SK-N-SH (cell line): ENCODE results near the gene HBP1. TPM values are rescaled to one million over a fixed set of nuclear protein-coding genes. Genes with fewer than 3 reads are reported as not detected.

Experiments used
- CTCF ChIA-PET: fragments of 300-600, 350-600 bp; formaldehyde crosslinking; extraction: SDS; loops from one replicate; lab custom pipeline; 2021; lab: Yijun Ruan, JAX
- POLR2A ChIA-PET: fragments of 350-600 bp; sonication (Branson Sonifier 250); formaldehyde crosslinking; extraction: SDS; loops from one replicate; lab custom pipeline; 2020; ENCODE audit warnings: antibody characterized with exemption, inconsistent platforms; lab: Yijun Ruan, JAX
- DNase-seq: peaks from one replicate; pipeline ENCODE4 v3.0.0; 2012
- H2AFZ ChIP-seq: fragments of 200-600 bp; sonication (generic); 2 replicates; pipeline ENCODE4 v1.8.1; 2016; ENCODE audit warnings: antibody characterized with exemption, mild to moderate bottlenecking, low read depth
- H3F3A ChIP-seq: fragments of 200-600 bp; sonication (generic); replicated peaks from 2 replicates; pipeline ENCODE3; 2016; ENCODE audit warnings: antibody characterized with exemption, mild to moderate bottlenecking; ENCODE audit not compliant: insufficient read depth
- H3K27ac ChIP-seq, 2 experiments: fragments of 200-500 bp in 1 of 2; fragments of 200-600 bp in 1 of 2; sonication (Bioruptor generic) in 1 of 2; sonication (generic), shearing (Covaris generic) in 1 of 2; 2 replicates each; pipeline versions ENCODE4 v1.5.1 to v1.6.1; 2014 to 2016; ENCODE audit warnings: low read depth in 2 of 2, inconsistent platforms in 1 of 2, low read length in 1 of 2, mild to moderate bottlenecking in 1 of 2, mixed read lengths in 1 of 2
- H3K27me3 ChIP-seq: fragments of 200-600 bp; sonication (generic), shearing (Covaris generic); 2 replicates; pipeline ENCODE4 v1.6.1; 2016; ENCODE audit warnings: mixed run types; ENCODE audit not compliant: insufficient read depth
- H3K36me3 ChIP-seq, 2 experiments: fragments of 200-500 bp in 1 of 2; fragments of 200-600 bp in 1 of 2; sonication (Bioruptor generic) in 1 of 2; sonication (generic) in 1 of 2; replicated peaks in 1 of 2; 2 replicates each; pipeline versions ENCODE3 to v1.5.1; 2014 to 2016; ENCODE audit warnings: low read length in 1 of 2, mild to moderate bottlenecking in 1 of 2; ENCODE audit not compliant: insufficient read depth in 2 of 2, control insufficient read depth in 1 of 2
- H3K4me1 ChIP-seq, 2 experiments: fragments of 200-500 bp in 1 of 2; fragments of 200-600 bp in 1 of 2; sonication (Bioruptor generic) in 1 of 2; sonication (generic), shearing (Covaris generic) in 1 of 2; 2 replicates each; pipeline versions ENCODE4 v1.5.1 to v1.6.1; 2014 to 2016; ENCODE audit warnings: low read depth in 1 of 2, low read length in 1 of 2, mixed run types in 1 of 2; ENCODE audit not compliant: insufficient read depth in 2 of 2, control insufficient read depth in 1 of 2
- H3K4me2 ChIP-seq: fragments of 200-600 bp; sonication (generic), shearing (Covaris generic); 2 replicates; pipeline ENCODE4 v1.6.1; 2017; ENCODE audit warnings: mixed run types
- H3K4me3 ChIP-seq, 2 experiments: fragments of 200-500 bp in 1 of 2; fragments of 200-600 bp in 1 of 2; sonication (Bioruptor generic) in 1 of 2; sonication (generic), shearing (Covaris generic) in 1 of 2; 2 replicates each; pipeline versions ENCODE4 v1.5.1 to v1.8.1; 2014 to 2016; ENCODE audit warnings: low read depth in 2 of 2, inconsistent platforms in 1 of 2, low read length in 1 of 2, mild to moderate bottlenecking in 1 of 2, mixed read lengths in 1 of 2, moderate library complexity in 1 of 2
- H3K79me2 ChIP-seq: fragments of 200-600 bp; sonication (generic); 2 replicates; pipeline ENCODE4 v1.8.1; 2017; ENCODE audit warnings: mild to moderate bottlenecking; ENCODE audit not compliant: insufficient read depth
- H3K9ac ChIP-seq: fragments of 200-600 bp; sonication (generic); 2 replicates; pipeline ENCODE4 v1.6.1; 2017; ENCODE audit warnings: mixed run types
- H3K9me2 ChIP-seq: fragments of 200-600 bp; sonication (generic); 2 replicates; pipeline ENCODE4 v1.6.1; 2017; ENCODE audit warnings: mixed run types
- H3K9me3 ChIP-seq: fragments of 200-600 bp; sonication (generic); 2 replicates; pipeline ENCODE4 v1.6.1; 2017; ENCODE audit warnings: mixed run types, mild to moderate bottlenecking, moderate library complexity
- H4K20me1 ChIP-seq: fragments of 200-600 bp; sonication (generic); 2 replicates; pipeline ENCODE4 v1.6.1; 2017; ENCODE audit warnings: mild to moderate bottlenecking, mixed run types; ENCODE audit not compliant: insufficient read depth
- CHD2 ChIP-seq: fragments of 150-350 bp; IDR thresholded peaks from 2 replicates; pipeline ENCODE4 v1.6.1; 2018; ENCODE audit warnings: low read length; ENCODE audit not compliant: partially characterized antibody
- CTCF ChIP-seq: fragments of 200-600 bp; sonication (generic); IDR thresholded peaks from 2 replicates; pipeline ENCODE4 v1.6.1; 2017; ENCODE audit warnings: antibody characterized with exemption, mild to moderate bottlenecking, moderate library complexity
- ELF1 ChIP-seq: IDR thresholded peaks from 2 replicates; pipeline ENCODE4 v1.4.0; 2012
- EP300 ChIP-seq, 2 experiments: IDR thresholded peaks; 2 replicates each; pipeline versions ENCODE4 v1.4.0 to v1.6.1; 2012; ENCODE audit warnings: borderline replicate concordance in 1 of 2, low read depth in 1 of 2, low read length in 1 of 2
- EZH2phosphoT487 ChIP-seq: fragments of 200-600 bp; sonication (generic); IDR thresholded peaks from 2 replicates; pipeline ENCODE4 v1.6.1; 2017; ENCODE audit warnings: low read depth, mixed run types, mild to moderate bottlenecking, antibody characterized with exemption, moderate library complexity, borderline replicate concordance
- FOSL2 ChIP-seq: IDR thresholded peaks from 2 replicates; pipeline ENCODE4 v1.4.0; 2012; ENCODE audit warnings: low read depth, mild to moderate bottlenecking, moderate library complexity, borderline replicate concordance
- FOXJ3 ChIP-seq: sonication (generic); formaldehyde crosslinking; IDR thresholded peaks from 2 replicates; pipeline ENCODE4 v1.5.1; 2020; ENCODE audit warnings: mild to moderate bottlenecking, missing genetic modification reagents
- FOXM1 ChIP-seq: IDR thresholded peaks from 2 replicates; pipeline ENCODE4 v1.4.0; 2012; ENCODE audit warnings: low read depth, mild to moderate bottlenecking
- MAX ChIP-seq: IDR thresholded peaks from 2 replicates; pipeline ENCODE4 v1.4.0; 2012; ENCODE audit warnings: low read depth
- MEF2A ChIP-seq: IDR thresholded peaks from 2 replicates; pipeline ENCODE4 v1.4.0; 2012; ENCODE audit warnings: low read depth, borderline replicate concordance
- MXI1 ChIP-seq: IDR thresholded peaks from 2 replicates; pipeline ENCODE4 v1.6.1; 2012; ENCODE audit warnings: mild to moderate bottlenecking, low read depth, low read length, improper control_type of control experiment
- NRF1 ChIP-seq: IDR thresholded peaks from 2 replicates; pipeline ENCODE4 v1.6.1; 2012; ENCODE audit warnings: low read depth, mild to moderate bottlenecking, low read length
- PBX3 ChIP-seq: IDR thresholded peaks from 2 replicates; pipeline ENCODE4; 2012
- RAD21 ChIP-seq: IDR thresholded peaks from 2 replicates; pipeline ENCODE4 v1.6.1; 2012; ENCODE audit warnings: mild to moderate bottlenecking, low read length
- SIN3A ChIP-seq: IDR thresholded peaks from 2 replicates; pipeline ENCODE4 v1.6.1; 2012; ENCODE audit warnings: low read depth, mild to moderate bottlenecking, low read length, moderate library complexity, borderline replicate concordance
- TAF1 ChIP-seq: IDR thresholded peaks from 2 replicates; pipeline ENCODE4 v1.6.1; 2012; ENCODE audit warnings: low read depth, mild to moderate bottlenecking, low read length, moderate library complexity, borderline replicate concordance
- TCF12 ChIP-seq: IDR thresholded peaks from 2 replicates; pipeline ENCODE4 v1.4.0; 2012
- TEAD4 ChIP-seq: IDR thresholded peaks from 2 replicates; pipeline ENCODE4 v1.4.0; 2012; ENCODE audit warnings: mild to moderate bottlenecking, borderline replicate concordance; ENCODE audit not compliant: insufficient read depth
- USF1 ChIP-seq: IDR thresholded peaks from 2 replicates; pipeline ENCODE4 v1.4.0; 2012; ENCODE audit warnings: low read depth, borderline replicate concordance
- YY1 ChIP-seq: IDR thresholded peaks from 2 replicates; pipeline ENCODE4 v1.4.0; 2012; ENCODE audit warnings: low read depth, mild to moderate bottlenecking
- WGBS: methylation state at CpG from one replicate; pipeline ENCODE4 v1.1.6; 2017; ENCODE audit warnings: low lambda C conversion rate; 5-methylcytosine and 5-hydroxymethylcytosine counted together
- polyA plus RNA-seq, 3 experiments: library from polyadenylated mRNA; depleted of rRNA; stranded (reverse); fragments of >200 nt; gene quantifications; 2 replicates each; pipeline ENCODE4 v1.2.3, GENCODE V29; 2012
- TF ChIP-seq, protein P1 (sequence below): fragments of 150-350 bp; IDR thresholded peaks from 2 replicates; pipeline ENCODE4 v1.6.1; 2017; ENCODE audit warnings: antibody characterized with exemption, low read length, low read depth, borderline replicate concordance

Gene HBP1
- polyA plus RNA-seq, 1 of the 3 experiments (the other 2 are of a cell fraction): 27.2 TPM

GRCh38 chr7:107165341-107165740 lies 3.5 kb upstream of the HBP1 start:
- Histone ChIP-seq H2AFZ (no peak overlapping the region), H4K20me1 (peaks cover 6% of the 10 kb centered on the region), H3K27me3 (no peaks in the 10 kb centered on the region), H3F3A (peaks cover 18% of the 10 kb centered on the region), H3K36me3 (peaks cover 3 to 10% of the 10 kb centered on the region in 2 experiments), H3K9me2 (no peaks in the 10 kb centered on the region), H3K9ac (no peak overlapping the region), H3K79me2 (peaks cover 6% of the 10 kb centered on the region), H3K4me3 (no peak overlapping the region), H3K27ac (no peak overlapping the region)
- 81% methylated on average over 3 of the region's 3 CpGs for WGBS
- DNase-seq: no peak
- TF ChIP-seq FOXJ3 (CRISPR knock-in tag) (no peak), SIN3A (no peak), MEF2A (no peak), FOSL2 (no peak), CHD2 (no peak), ELF1 (no peak), EZH2phosphoT487 (no peak), FOXM1 (no peak), EP300 (IDR thresholded peaks at IDR 0.05; ENCODE audit: borderline replicate concordance in 1 of 2, low read depth in 1 of 2, low read length in 1 of 2) (no peak), NRF1 (no peak), RAD21 (no peak), YY1 (no peak), USF1 (no peak)
- TF ChIP-seq, all 33 proteins: peak for 0
- H3K9me3 ChIP-seq: no peaks in the 10 kb centered on the region
- H3K4me2 ChIP-seq: no peak overlapping the region
- ChIA-PET POLR2A (no interaction called here), CTCF (interaction anchor here (0.7 to 5.0 kb wide), 7 partner anchors 15 to 989 kb away, joined by 3 to 62 read pairs (median 4); partner anchors contain the start of gene CCDC71L)
- H3K4me1 ChIP-seq: peaks cover 7 to 9% of the 10 kb centered on the region in 2 experiments; a peak in 3 of 4 replicates

GRCh38 chr7:107166736-107167426 lies 1.9 kb upstream of the HBP1 start:
- ChIA-PET CTCF (interaction anchor here (0.9 to 6.3 kb wide), 10 partner anchors 10 to 712 kb away, joined by 3 to 77 read pairs (median 5); no protein-coding TSS in a partner anchor), POLR2A (interaction anchor here (0.6 to 3.2 kb wide), 2 partner anchors 518 to 576 kb away, joined by 4 to 19 read pairs; partner anchors contain the start of gene CBLL1)
- no peak for DNase-seq
- Histone ChIP-seq H3K4me2 (peak overlapping the region; percentile 97), H3K36me3 (peaks cover 0 to 6% of the 10 kb centered on the region in 2 experiments), H3K27me3 (no peaks in the 10 kb centered on the region), H4K20me1 (peaks cover 19% of the 10 kb centered on the region), H3K4me3 (peak overlapping the region; percentile 76 to 77), H3K79me2 (peaks cover 20% of the 10 kb centered on the region), H3K9me2 (no peaks in the 10 kb centered on the region), H3K4me1 (peaks cover 7 to 13% of the 10 kb centered on the region in 2 experiments; a peak in 3 of 4 replicates), H3K27ac (peak overlapping the region; percentile 97 to 98), H3K9me3 (no peaks in the 10 kb centered on the region), H3F3A (peaks cover 18% of the 10 kb centered on the region), H3K9ac (peak overlapping the region; percentile 90), H2AFZ (peak overlapping the region; percentile 92)
- 33% methylated on average over 5 of the region's 5 CpGs for WGBS
- TF ChIP-seq, protein P1, sequence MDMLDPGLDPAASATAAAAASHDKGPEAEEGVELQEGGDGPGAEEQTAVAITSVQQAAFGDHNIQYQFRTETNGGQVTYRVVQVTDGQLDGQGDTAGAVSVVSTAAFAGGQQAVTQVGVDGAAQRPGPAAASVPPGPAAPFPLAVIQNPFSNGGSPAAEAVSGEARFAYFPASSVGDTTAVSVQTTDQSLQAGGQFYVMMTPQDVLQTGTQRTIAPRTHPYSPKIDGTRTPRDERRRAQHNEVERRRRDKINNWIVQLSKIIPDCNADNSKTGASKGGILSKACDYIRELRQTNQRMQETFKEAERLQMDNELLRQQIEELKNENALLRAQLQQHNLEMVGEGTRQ: no peak
- TF ChIP-seq TEAD4: no peak
- no peak for TF ChIP-seq ELF1
- no peak for TF ChIP-seq MXI1
- TF ChIP-seq PBX3: no peak
- no peak for TF ChIP-seq TAF1
- TF ChIP-seq CTCF: no peak
- TF ChIP-seq TCF12: no peak
- TF ChIP-seq MAX: no peak
- TF ChIP-seq CHD2: no peak
